ENCODE results near the gene FARS2. TPM values are rescaled to one million over a fixed set of nuclear protein-coding genes. Genes with fewer than 3 reads are reported as not detected.

FARS2 gene
- total RNA-seq, 1 donor from 2014 or later = 19.9 TPM

DNA sequence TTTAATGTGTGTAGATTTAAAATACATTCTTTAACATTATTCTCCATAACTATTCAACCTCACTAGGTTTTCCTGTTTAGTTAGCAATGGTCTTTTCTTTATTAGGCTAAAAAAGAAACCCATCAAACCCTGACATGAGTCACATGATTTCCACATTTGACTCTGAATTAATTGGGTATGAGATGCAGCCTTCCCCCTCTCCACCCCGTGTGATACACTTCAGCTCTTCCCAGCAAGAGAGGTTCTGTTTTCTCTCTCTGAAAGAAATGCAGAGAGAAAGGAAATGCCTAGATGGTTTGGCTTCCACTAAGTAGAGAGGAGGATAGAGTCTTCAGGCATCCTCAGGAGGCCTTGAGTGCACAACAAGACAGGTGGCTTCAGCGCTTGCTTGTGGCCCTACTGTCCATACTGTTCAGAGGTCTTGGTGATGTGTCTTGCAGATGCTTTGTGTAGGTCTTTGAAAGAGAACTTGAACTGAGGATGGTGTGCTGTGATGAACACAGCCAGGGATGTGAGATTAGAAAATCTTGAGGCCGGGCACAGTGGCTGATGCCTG lies 17.3 kb downstream of the FARS2 start:
- H3K27ac Mint-ChIP-seq = no peak overlapping the region
- no peaks in the 10 kb centered on the region for H3K9me3 Mint-ChIP-seq
- no peaks in the 10 kb centered on the region for H3K4me1 Mint-ChIP-seq
- H3K4me3 Mint-ChIP-seq = no peak overlapping the region
- TF ChIP-seq CTCF (IDR thresholded peaks at IDR 0.05; ENCODE audit: unreplicated experiment) = no peak
- no peaks in the 10 kb centered on the region for H3K36me3 Mint-ChIP-seq
- H3K27me3 Mint-ChIP-seq (ENCODE audit: low read depth) = no peaks in the 10 kb centered on the region
- DNase-seq (ENCODE audit: low spot score in 2 of 2, unreplicated experiment in 2 of 2) = no peak

- H3K27me3 Mint-ChIP-seq (ENCODE audit: low read depth) = no peaks in the 10 kb centered on the region
- no peak for DNase-seq (ENCODE audit: low spot score in 2 of 2, unreplicated experiment in 2 of 2)
- no peaks in the 10 kb centered on the region for H3K36me3 Mint-ChIP-seq
- H3K4me1 Mint-ChIP-seq = no peaks in the 10 kb centered on the region
- no peak overlapping the region for H3K27ac Mint-ChIP-seq
- no peaks in the 10 kb centered on the region for H3K9me3 Mint-ChIP-seq
- TF ChIP-seq CTCF (IDR thresholded peaks at IDR 0.05; ENCODE audit: unreplicated experiment) = no peak
- no peak overlapping the region for H3K4me3 Mint-ChIP-seq
Measured at GRCh38 chr6:5279891-5280338, 18.6 kb downstream of the FARS2 start.

DNA sequence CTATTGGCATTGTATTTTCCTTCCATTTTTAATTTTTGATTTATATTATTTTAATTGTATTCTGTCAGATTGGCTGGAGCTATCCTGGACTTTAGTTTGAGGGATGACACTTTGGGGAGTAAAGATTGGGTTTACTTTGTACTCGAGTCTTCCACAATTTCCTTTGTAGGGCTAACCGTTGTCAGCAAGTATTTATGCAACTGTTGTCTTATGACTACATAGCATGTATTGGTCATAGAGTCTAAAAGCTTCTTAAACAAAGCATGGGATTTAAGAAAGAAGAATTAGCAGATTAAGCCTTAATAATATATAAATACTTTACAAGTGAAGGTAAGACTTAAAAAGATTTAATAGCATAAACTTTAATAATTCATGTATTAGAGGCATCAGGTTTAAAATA lies 19.6 kb downstream of the FARS2 start:
- no peak for DNase-seq (ENCODE audit: low spot score in 2 of 2, unreplicated experiment in 2 of 2)
- Mint-ChIP-seq H3K9me3 (no peaks in the 10 kb centered on the region), H3K4me1 (no peaks in the 10 kb centered on the region), H3K36me3 (no peaks in the 10 kb centered on the region), H3K4me3 (no peak overlapping the region), H3K27ac (no peak overlapping the region), H3K27me3 (ENCODE audit: low read depth) (no peaks in the 10 kb centered on the region)
- TF ChIP-seq CTCF (IDR thresholded peaks at IDR 0.05; ENCODE audit: unreplicated experiment) = no peak

DNA sequence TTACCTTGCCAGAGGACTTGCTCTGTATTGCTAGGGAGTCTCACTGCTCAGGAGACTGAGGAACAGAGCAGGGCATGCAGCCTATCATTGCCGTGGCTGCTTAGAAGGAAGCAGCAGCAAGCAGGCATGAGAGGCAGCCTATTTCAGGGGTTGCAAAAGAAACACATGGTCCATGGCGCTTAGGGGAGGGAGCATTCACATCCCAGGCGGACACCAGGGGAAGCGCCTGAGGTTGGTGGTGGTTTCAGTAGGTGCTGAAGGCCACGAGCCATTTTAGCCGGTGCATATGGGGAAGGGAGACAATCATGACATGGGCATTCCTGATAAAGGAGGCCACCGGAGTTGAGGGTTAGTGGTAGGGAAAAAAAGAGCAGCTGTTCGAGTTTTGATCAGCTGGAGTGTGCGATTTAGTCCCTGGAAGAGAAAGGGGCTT lies 20.9 kb downstream of the FARS2 start:
- DNase-seq (ENCODE audit: low spot score in 2 of 2, unreplicated experiment in 2 of 2) = no peak
- no peak for TF ChIP-seq CTCF (IDR thresholded peaks at IDR 0.05; ENCODE audit: unreplicated experiment)
- no peaks in the 10 kb centered on the region for H3K27me3 Mint-ChIP-seq (ENCODE audit: low read depth)
- H3K36me3 Mint-ChIP-seq = no peaks in the 10 kb centered on the region
- no peaks in the 10 kb centered on the region for H3K9me3 Mint-ChIP-seq
- no peak overlapping the region for H3K4me3 Mint-ChIP-seq
- H3K27ac Mint-ChIP-seq = no peak overlapping the region
- no peaks in the 10 kb centered on the region for H3K4me1 Mint-ChIP-seq

- Mint-ChIP-seq H3K36me3 (no peaks in the 10 kb centered on the region), H3K27ac (no peak overlapping the region), H3K4me1 (no peaks in the 10 kb centered on the region), H3K4me3 (no peak overlapping the region), H3K27me3 (ENCODE audit: low read depth) (no peaks in the 10 kb centered on the region), H3K9me3 (no peaks in the 10 kb centered on the region)
- TF ChIP-seq CTCF (IDR thresholded peaks at IDR 0.05; ENCODE audit: unreplicated experiment) = no peak
- DNase-seq (ENCODE audit: low spot score in 2 of 2, unreplicated experiment in 2 of 2) = no peak
Measured at GRCh38 chr6:5285081-5285480, 23.8 kb downstream of the FARS2 start.

- no peaks in the 10 kb centered on the region for H3K36me3 Mint-ChIP-seq
- H3K9me3 Mint-ChIP-seq = no peaks in the 10 kb centered on the region
- no peaks in the 10 kb centered on the region for H3K27me3 Mint-ChIP-seq (ENCODE audit: low read depth)
- DNase-seq (ENCODE audit: low spot score in 2 of 2, unreplicated experiment in 2 of 2) = no peak
- no peaks in the 10 kb centered on the region for H3K4me1 Mint-ChIP-seq
- no peak for TF ChIP-seq CTCF (IDR thresholded peaks at IDR 0.05; ENCODE audit: unreplicated experiment)
- no peak overlapping the region for H3K27ac Mint-ChIP-seq
- H3K4me3 Mint-ChIP-seq = no peak overlapping the region
Measured at GRCh38 chr6:5285526-5285925, 24.2 kb downstream of the FARS2 start.

Measured in mesothelial cell of epicardium (in vitro differentiated cells).